ENCODE measurements around the gene NUP153. TPM values are rescaled to one million over a fixed set of nuclear protein-coding genes. Genes with fewer than 3 reads are reported as not detected.

The NUP153 gene
- total and polyA plus RNA-seq, 2 of the 8 experiments (the other 6 are each of a cell fraction or from before 2014, with no cell fraction given), result 47.0 to 84.8 TPM

DNA sequence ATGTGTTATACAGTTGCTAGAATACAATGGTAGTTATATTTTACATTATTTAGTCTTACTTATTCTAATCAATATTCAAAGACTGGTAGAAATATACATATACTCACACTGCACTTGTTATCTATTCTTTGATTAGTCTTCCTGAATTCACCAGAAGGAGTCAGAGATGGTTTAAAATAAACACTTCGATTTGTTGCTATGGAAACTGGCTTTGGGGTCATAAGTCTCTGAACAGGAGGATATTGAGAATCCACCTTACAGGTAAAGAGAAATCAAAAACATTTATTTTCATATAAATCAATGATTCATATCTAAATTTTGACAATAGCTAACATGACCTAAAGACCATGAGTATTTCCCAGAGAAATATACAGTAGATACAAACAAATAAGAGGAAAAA, 41.6 kb downstream of the NUP153 start:
- Histone ChIP-seq H3K36me3 (ENCODE audit: control insufficient read depth in 2 of 4, insufficient read depth in 4 of 4, low read length in 3 of 4) (peaks cover 10 to 87% (median 44%) of the 10 kb centered on the region in 4 experiments), H3K18ac (ENCODE audit: extremely low read depth, low read length) (no peak overlapping the region), H3K4me3 (ENCODE audit: extremely low read depth in 1 of 4, insufficient read depth in 2 of 4, low read depth in 3 of 4, low read length in 4 of 4) (no peak overlapping the region), H3K9ac (replicated peaks in 1 of 4; ENCODE audit: extremely low read depth in 1 of 4, low read depth in 3 of 4, low read length in 3 of 4) (no peak overlapping the region), H3K56ac (replicated peaks; ENCODE audit: insufficient read length, low read depth, low read length) (no peak overlapping the region), H4K91ac (replicated peaks; ENCODE audit: insufficient read length, low read length) (no peak overlapping the region), H2BK120ac (replicated peaks; ENCODE audit: low read depth, low read length) (no peak overlapping the region), H3K4ac (replicated peaks; ENCODE audit: insufficient read length, low read depth, low read length) (no peak overlapping the region), H2BK12ac (ENCODE audit: low read depth, low read length) (no peak overlapping the region), H3K4me1 (replicated peaks in 1 of 4; ENCODE audit: control insufficient read depth in 3 of 4, insufficient read depth in 4 of 4, low read length in 3 of 4) (no peaks in the 10 kb centered on the region), H2BK5ac (ENCODE audit: low read depth, low read length) (no peak overlapping the region), H3K9me3 (ENCODE audit: insufficient read depth in 2 of 2, low read depth in 1 of 2, low read length in 1 of 2) (no peaks in the 10 kb centered on the region), H3K14ac (ENCODE audit: insufficient read length) (no peak overlapping the region), H4K5ac (ENCODE audit: insufficient read length, low read depth, low read length) (no peak overlapping the region), H3K23ac (ENCODE audit: insufficient read length) (no peak overlapping the region), H2AFZ (ENCODE audit: low read length) (no peak overlapping the region), H4K8ac (ENCODE audit: extremely low read depth, insufficient read depth, low read length) (no peak overlapping the region), H2BK15ac (ENCODE audit: low read length) (no peak overlapping the region), H3K4me2 (ENCODE audit: insufficient read depth in 1 of 2, low read depth in 2 of 2, low read length in 2 of 2) (no peak overlapping the region), H2AK5ac (ENCODE audit: low read depth, low read length) (no peak overlapping the region), H2BK20ac (ENCODE audit: low read length) (no peak overlapping the region), H3K79me2 (ENCODE audit: control insufficient read depth in 1 of 2, insufficient read depth in 2 of 2, low read length in 2 of 2) (peaks cover 0 to 6% of the 10 kb centered on the region in 2 experiments; a peak in 2 of 4 replicates), H4K20me1 (replicated peaks in 1 of 2; ENCODE audit: control insufficient read depth in 1 of 2, insufficient read depth in 2 of 2, low read length in 2 of 2) (no peaks in the 10 kb centered on the region), H3K79me1 (ENCODE audit: low read depth, low read length) (no peaks in the 10 kb centered on the region), H3K27ac (ENCODE audit: low read depth, low read length) (no peak overlapping the region), H3K27me3 (replicated peaks in 1 of 4; ENCODE audit: control insufficient read depth in 3 of 4, extremely low read depth in 1 of 4, insufficient read depth in 3 of 4, low read length in 3 of 4) (no peaks in the 10 kb centered on the region), H3K23me2 (ENCODE audit: low read depth, low read length) (no peaks in the 10 kb centered on the region)
- no peak for FAIRE-seq
- ChIA-PET POLR2A (ENCODE audit: partially characterized antibody) (no interaction called here), CTCF (ENCODE audit: partially characterized antibody) (no interaction called here)
- TF ChIP-seq SIX5 (IDR thresholded peaks at IDR 0.05; ENCODE audit: low read depth, low read length) (no peak), CHD1 (IDR thresholded peaks at IDR 0.05; ENCODE audit: low read depth, low read length) (no peak), BCL11A (IDR thresholded peaks at IDR 0.05; ENCODE audit: low read depth in 2 of 2, low read length in 2 of 2) (no peak), TAF1 (IDR thresholded peaks at IDR 0.05; ENCODE audit: low read depth, low read length) (no peak), KDM5A (IDR thresholded peaks at IDR 0.05; ENCODE audit: low read length) (no peak), JUND (IDR thresholded peaks at IDR 0.05; ENCODE audit: low read length) (no peak), GTF2F1 (IDR thresholded peaks at IDR 0.05; ENCODE audit: borderline replicate concordance, low read depth, low read length) (no peak), SIRT6 (IDR thresholded peaks at IDR 0.05; ENCODE audit: low read length) (no peak), RFX5 (IDR thresholded peaks at IDR 0.05; ENCODE audit: borderline replicate concordance, low read depth, low read length) (no peak)
- WGBS, 2 experiments (ENCODE audit: extremely low coverage in 1 of 2, insufficient coverage in 1 of 2, insufficient read length in 1 of 2, insufficient replicate concordance in 2 of 2, low coverage in 1 of 2, low lambda C conversion rate in 2 of 2, missing lambda C conversion rate in 1 of 2), result 97% methylated on average over 1 of the region's 1 CpG; no CpG with 5 or more reads in 1 of the 2 experiments
- no peak for DNase-seq (ENCODE audit: low read depth in 1 of 2, low spot score in 2 of 2)
